ENCODE measurements around the gene TMA7B. TPM values are rescaled to one million over a fixed set of nuclear protein-coding genes. Genes with fewer than 3 reads are reported as not detected.

TMA7B gene
- total RNA-seq, 1 donor from 2014 or later = 1.0 TPM

DNA sequence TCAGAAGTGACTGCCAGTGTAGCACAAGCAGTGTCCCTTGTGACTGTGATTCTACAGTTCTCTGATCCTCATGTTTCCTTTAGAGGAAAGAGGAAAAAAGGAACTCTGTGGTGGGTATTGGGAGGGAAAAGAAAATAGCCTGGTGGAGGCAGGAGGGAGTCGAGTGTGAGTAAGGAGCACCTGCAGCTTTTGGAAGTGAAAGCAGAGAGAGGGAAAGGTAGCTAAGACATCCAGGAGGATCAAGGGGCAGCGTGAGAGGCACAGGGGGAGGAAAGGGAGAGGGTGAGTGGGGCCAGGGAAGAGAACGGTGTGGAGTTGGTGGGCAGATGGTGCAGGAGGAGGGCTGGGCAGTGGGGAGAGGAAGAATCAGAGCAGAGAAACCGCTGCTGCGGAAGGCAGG is 12.4 kb downstream of the TMA7B start:
- Mint-ChIP-seq H3K9me3 (ENCODE audit: unreplicated experiment) (no peaks in the 10 kb centered on the region), H3K4me3 (ENCODE audit: unreplicated experiment) (no peak overlapping the region), H3K27ac (ENCODE audit: unreplicated experiment) (no peak overlapping the region), H3K27me3 (ENCODE audit: unreplicated experiment) (peaks cover 4% of the 10 kb centered on the region), H3K36me3 (ENCODE audit: low read depth, unreplicated experiment) (peaks cover 14% of the 10 kb centered on the region), H3K4me1 (ENCODE audit: unreplicated experiment) (peaks cover 22% of the 10 kb centered on the region)
- TF ChIP-seq, protein P1, sequence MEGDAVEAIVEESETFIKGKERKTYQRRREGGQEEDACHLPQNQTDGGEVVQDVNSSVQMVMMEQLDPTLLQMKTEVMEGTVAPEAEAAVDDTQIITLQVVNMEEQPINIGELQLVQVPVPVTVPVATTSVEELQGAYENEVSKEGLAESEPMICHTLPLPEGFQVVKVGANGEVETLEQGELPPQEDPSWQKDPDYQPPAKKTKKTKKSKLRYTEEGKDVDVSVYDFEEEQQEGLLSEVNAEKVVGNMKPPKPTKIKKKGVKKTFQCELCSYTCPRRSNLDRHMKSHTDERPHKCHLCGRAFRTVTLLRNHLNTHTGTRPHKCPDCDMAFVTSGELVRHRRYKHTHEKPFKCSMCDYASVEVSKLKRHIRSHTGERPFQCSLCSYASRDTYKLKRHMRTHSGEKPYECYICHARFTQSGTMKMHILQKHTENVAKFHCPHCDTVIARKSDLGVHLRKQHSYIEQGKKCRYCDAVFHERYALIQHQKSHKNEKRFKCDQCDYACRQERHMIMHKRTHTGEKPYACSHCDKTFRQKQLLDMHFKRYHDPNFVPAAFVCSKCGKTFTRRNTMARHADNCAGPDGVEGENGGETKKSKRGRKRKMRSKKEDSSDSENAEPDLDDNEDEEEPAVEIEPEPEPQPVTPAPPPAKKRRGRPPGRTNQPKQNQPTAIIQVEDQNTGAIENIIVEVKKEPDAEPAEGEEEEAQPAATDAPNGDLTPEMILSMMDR (IDR thresholded peaks at IDR 0.05; ENCODE audit: unreplicated experiment) = no peak
- DNase-seq (ENCODE audit: low spot score) = no peak

DNA sequence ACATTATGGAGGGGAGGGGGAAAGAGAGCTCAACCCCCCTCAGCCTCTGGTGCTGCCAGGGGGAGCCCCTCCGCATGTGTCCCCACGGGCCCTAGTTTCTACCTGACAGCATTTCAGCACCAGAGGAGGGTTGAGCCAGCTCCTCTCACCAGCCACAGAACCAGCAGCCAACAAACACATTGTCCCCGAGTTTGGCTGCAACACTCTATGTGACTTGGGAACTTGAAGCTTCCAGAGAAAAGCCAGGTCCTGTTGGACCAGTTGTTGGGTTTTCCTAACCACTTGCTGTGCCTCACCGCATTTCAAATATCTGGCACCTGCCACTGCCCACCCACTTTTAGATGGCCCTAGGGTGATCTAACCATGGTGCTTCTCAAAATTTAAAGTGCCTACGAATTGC is 13.5 kb downstream of the TMA7B start:
- Mint-ChIP-seq H3K27me3 (ENCODE audit: unreplicated experiment) (peaks cover 4% of the 10 kb centered on the region), H3K27ac (ENCODE audit: unreplicated experiment) (no peak overlapping the region), H3K9me3 (ENCODE audit: unreplicated experiment) (no peaks in the 10 kb centered on the region)

DNA sequence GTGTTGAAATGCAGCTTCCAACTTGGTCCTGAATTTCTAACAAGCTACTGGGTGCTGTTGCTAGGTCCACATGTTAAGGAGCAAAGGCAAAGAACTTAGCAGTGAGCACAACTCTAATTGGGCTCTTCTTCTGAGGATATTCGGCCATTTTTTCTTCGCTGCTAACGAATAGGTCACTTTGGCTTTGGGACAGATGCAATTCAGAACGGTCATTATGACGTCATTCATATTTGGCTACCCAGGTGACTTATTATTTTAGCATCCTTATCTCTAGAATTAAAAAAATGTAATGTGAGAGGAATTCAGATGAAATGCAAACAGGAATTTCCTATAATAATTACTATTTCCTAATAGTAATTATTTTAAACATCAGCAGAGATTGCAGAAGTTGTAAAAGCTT is 13.9 kb downstream of the TMA7B start:
- DNase-seq (ENCODE audit: low spot score) = no peak
- TF ChIP-seq, protein P1 (IDR thresholded peaks at IDR 0.05; ENCODE audit: unreplicated experiment) = no peak

More for the DNA sequence above, 13.5 kb downstream of the TMA7B start:
- H3K4me3 Mint-ChIP-seq (ENCODE audit: unreplicated experiment) = no peak overlapping the region
- no peak for DNase-seq (ENCODE audit: low spot score)
- peaks cover 8% of the 10 kb centered on the region for H3K36me3 Mint-ChIP-seq (ENCODE audit: low read depth, unreplicated experiment)
- TF ChIP-seq, protein P1 (IDR thresholded peaks at IDR 0.05; ENCODE audit: unreplicated experiment) = no peak
- H3K4me1 Mint-ChIP-seq (ENCODE audit: unreplicated experiment) = peaks cover 16% of the 10 kb centered on the region

DNA sequence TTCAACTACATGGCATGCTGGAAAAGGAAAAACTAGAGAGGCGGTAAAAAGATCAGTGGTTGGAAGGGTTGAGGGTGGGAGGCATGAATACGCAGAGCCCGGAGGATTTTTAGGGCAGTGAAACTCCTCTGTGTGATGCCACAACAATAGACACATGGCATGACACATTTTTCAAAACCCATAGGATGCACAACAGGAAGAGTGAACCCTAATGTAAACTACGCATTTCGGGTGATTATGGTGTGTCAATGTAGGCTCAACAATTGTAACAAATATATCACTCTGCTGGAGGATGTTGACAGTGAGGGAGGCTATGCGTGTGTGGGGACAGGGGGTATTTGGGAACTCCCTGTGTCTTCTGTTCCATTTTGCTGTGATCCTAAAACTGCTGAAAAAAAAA is 18.9 kb downstream of the TMA7B start:
- H3K4me3 Mint-ChIP-seq (ENCODE audit: unreplicated experiment) = no peak overlapping the region
- no peaks in the 10 kb centered on the region for H3K27me3 Mint-ChIP-seq (ENCODE audit: unreplicated experiment)
- TF ChIP-seq, protein P1 (IDR thresholded peaks at IDR 0.05; ENCODE audit: unreplicated experiment) = no peak

More for the DNA sequence above, 13.9 kb downstream of the TMA7B start:
- peaks cover 14% of the 10 kb centered on the region for H3K4me1 Mint-ChIP-seq (ENCODE audit: unreplicated experiment)
- H3K27ac Mint-ChIP-seq (ENCODE audit: unreplicated experiment) = no peak overlapping the region
- peaks cover 6% of the 10 kb centered on the region for H3K36me3 Mint-ChIP-seq (ENCODE audit: low read depth, unreplicated experiment)
- H3K4me3 Mint-ChIP-seq (ENCODE audit: unreplicated experiment) = no peak overlapping the region
- H3K27me3 Mint-ChIP-seq (ENCODE audit: unreplicated experiment) = peaks cover 2% of the 10 kb centered on the region
- no peaks in the 10 kb centered on the region for H3K9me3 Mint-ChIP-seq (ENCODE audit: unreplicated experiment)

DNA sequence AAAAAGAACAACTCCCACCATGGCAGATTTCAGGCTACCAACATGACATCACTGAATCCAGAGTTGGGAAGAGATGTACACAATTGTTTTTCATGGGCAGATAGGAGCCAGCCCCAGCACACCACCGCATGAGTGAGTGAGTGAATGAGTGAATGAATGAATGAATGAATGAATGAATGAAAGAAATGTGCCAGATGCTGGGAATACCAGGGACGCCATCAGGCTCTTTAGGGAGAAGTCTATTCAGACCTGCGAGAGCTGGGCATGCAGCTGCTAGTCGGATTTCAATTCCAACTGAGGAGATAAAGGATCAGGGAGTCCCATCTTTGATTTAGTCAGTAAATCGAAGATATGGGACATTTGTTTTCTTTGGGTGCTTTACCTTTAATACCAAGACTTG is 19.3 kb downstream of the TMA7B start:
- H3K4me1 Mint-ChIP-seq (ENCODE audit: unreplicated experiment) = no peaks in the 10 kb centered on the region
- no peak overlapping the region for H3K27ac Mint-ChIP-seq (ENCODE audit: unreplicated experiment)
- TF ChIP-seq, protein P1 (IDR thresholded peaks at IDR 0.05; ENCODE audit: unreplicated experiment) = no peak
- H3K9me3 Mint-ChIP-seq (ENCODE audit: unreplicated experiment) = no peaks in the 10 kb centered on the region
- no peaks in the 10 kb centered on the region for H3K27me3 Mint-ChIP-seq (ENCODE audit: unreplicated experiment)
- no peak overlapping the region for H3K4me3 Mint-ChIP-seq (ENCODE audit: unreplicated experiment)
- DNase-seq (ENCODE audit: low spot score) = no peak
- no peaks in the 10 kb centered on the region for H3K36me3 Mint-ChIP-seq (ENCODE audit: low read depth, unreplicated experiment)

More for the DNA sequence above, 18.9 kb downstream of the TMA7B start:
- no peak for DNase-seq (ENCODE audit: low spot score)
- no peaks in the 10 kb centered on the region for H3K36me3 Mint-ChIP-seq (ENCODE audit: low read depth, unreplicated experiment)
- no peak overlapping the region for H3K27ac Mint-ChIP-seq (ENCODE audit: unreplicated experiment)
- no peaks in the 10 kb centered on the region for H3K4me1 Mint-ChIP-seq (ENCODE audit: unreplicated experiment)
- no peaks in the 10 kb centered on the region for H3K9me3 Mint-ChIP-seq (ENCODE audit: unreplicated experiment)

Data from endothelial cell (in vitro differentiated cells).